ENCODE results near the gene DVL3.
A peak's percentile ranks its signal among the peaks of the same experiment; 100 is the strongest.
"Not testable (repeated sequence)": the region's sequence is repeated elsewhere in the genome, so short reads cannot be mapped to it uniquely, and the experiment has no call there.

Gene DVL3

DNA sequence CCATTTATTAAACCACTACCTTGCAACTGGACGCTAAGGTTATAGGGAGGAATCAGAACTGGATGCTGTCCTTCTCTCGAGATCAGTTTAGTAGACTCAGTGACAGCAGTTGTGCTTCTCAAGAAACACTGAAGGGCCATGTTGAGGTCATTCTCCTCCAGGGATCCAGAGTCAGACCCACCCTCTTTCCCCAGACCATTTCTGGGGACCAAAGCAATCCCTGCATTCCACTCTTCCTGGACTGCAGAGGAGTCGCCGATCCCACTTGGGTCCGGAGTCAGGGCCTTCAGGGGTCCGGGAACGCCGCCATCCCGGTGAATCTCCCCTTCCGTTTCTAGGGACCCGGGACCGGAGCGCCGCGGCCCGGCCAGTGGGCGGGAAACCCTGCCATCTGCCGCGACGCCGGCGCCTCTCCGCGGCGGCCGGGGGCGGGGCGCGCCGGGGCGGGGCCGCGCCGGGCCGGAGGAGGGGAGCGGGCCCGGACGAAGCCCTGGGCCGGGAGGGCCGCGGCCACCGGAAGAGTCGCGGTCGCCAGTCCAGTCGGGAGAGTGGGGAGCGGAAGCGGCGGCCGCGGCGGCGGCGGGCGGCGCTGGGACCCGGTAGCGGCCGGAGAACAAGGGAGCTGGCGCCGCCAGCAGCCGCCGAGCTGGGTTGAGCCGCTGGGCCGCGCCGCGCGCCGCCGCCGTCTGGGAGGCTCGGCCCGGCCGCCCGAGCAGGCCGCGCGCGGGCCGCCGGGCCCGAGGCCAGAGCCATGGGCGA lies at the start of gene DVL3:
TSS of gene DVL3 (plus strand) at position 493 of the 759 bp plus-strand sequence. CDS start at position 752, 259 bp downstream.
- peak; percentile 56 to 60 for DNase-seq

GRCh38 chr3:184110316-184110725 lies 44.9 kb upstream of the DVL3 start:
- no peak for DNase-seq

GRCh38 chr3:184116017-184116416 lies 39.2 kb upstream of the DVL3 start:
- no peak for DNase-seq

DNA sequence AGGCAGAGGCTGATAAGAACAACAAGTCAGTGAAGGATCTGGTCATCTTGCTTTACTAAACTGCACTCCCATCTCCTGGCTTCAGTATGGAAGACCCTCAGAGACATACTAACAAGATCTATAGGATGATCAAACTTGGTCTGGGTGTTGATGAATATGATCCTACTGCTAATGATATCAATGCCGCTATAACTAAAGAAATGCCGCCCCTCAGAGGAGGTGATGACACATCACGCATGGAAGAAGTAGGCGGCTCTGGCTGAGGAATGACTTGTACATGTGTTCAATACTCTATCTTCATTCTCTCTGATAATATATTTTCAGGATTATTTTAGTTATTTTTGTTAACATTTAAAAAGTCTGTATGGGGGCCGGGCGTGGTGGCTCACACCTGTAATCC lies 37.5 kb upstream of the DVL3 start:
- no peak for DNase-seq

DNA sequence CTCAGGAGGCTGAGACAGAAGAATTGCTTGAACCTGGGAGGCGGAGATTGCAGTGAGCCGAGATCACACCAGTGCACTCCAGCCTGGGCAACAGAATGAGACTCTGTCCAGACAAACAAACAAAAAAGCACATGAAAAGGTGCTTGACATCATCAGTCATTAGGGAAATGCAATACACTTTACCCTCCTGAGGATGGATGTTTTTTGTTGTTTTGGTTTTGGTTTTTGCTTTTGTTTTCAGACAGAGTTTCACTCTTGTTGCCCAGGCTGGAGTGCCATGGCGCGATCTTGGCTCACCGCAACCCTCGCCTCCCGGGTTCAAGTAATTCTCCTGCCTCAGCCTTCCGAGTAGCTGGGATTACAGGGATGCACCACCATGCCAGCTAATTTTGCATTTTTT lies 34.1 kb upstream of the DVL3 start:
- not testable (repeated sequence) for DNase-seq

GRCh38 chr3:184126006-184126405 lies 29.2 kb upstream of the DVL3 start:
- no peak for DNase-seq

- peak in 1 of 2 donors; percentile 10 for DNase-seq
These were observed 26.2 kb upstream of the DVL3 start for GRCh38 chr3:184129012-184129411.

- DNase-seq, result no peak
These were observed 22.2 kb upstream of the DVL3 start for GRCh38 chr3:184132945-184133344.

GRCh38 chr3:184133840-184134745 lies 21.1 kb upstream of the DVL3 start:
- peak; percentile 42 to 45 for DNase-seq

DNA sequence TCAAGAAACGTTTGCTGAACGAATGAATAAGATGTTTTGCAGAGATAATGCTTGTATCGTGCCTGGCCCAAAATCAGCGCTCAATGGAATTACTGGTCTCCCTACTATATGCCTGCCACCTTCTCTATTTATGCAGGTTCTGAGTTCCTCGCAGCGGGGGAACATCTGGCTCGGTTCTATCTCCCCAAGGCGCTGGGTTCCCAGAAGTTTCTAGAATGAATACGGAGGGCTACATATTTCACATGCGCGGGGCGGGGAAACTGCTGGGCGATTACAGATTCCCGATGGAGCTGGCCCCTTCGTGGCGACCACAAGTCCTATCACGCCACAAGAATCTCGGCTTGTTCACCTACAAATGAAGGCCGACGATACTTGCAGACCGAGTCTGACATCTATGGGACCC lies 20.4 kb upstream of the DVL3 start:
- DNase-seq, result peak in 1 of 2 donors; percentile 6

DNA sequence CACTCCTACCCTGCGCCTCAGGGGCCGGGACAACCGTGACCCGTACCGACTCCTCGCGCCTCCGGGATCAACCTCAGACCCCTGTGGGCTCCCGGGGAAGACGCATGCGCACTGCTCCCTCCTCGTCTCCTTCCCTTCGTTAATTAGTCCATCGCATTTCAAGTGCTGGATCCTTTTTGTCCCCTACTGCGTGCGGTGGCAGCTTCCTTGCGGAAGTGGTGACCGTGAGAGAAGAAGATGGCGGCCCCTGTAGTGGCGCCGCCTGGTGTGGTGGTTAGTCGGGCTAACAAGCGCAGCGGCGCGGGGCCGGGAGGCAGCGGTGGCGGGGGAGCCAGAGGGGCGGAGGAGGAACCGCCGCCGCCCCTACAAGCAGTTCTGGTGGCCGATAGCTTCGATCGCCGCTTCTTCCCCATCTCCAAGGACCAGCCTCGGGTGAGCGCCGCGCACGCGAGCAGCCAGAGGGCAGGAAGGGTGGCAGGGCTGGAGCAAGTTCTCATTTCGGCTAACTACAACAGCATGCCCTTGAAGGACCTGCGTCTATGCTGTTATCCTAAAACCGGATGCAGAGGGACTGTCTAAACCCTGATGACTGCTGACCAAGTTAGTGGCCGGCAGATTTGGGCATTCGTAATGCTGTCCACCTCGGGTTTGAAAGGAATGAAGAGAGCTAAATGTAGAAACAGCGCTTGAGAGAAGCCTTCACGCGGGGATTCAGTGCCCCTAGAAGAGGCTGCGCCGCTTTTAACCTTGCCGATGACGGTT lies 19.8 kb upstream of the DVL3 start, which contains the start of gene EIF2B5:
TSS of gene EIF2B5 (plus strand) at position 210 of the 762 bp plus-strand sequence. CDS start at position 238, 28 bp downstream.
- DNase-seq, result peak; percentile 90 to 91

DNA sequence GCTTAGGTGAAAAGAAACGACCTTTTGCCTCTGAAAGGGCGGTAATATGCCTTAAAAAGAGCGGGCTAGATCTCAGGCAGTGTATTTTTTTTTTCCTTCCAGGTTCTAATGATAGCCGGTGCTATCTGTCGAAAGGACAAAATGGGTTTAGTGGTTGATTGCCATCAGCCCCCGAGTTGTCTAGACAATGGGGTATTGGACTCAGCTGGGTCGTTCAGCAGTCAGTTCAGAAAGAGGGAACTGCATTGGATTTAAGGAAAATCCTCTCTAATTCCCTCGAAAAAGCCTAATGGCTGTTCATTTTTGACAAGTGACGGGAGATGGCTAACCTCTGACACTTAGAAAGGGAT lies 19.3 kb upstream of the DVL3 start:
- no peak for DNase-seq

- no peak for DNase-seq
These were observed 14.7 kb upstream of the DVL3 start for GRCh38 chr3:184140436-184140835.

DNA sequence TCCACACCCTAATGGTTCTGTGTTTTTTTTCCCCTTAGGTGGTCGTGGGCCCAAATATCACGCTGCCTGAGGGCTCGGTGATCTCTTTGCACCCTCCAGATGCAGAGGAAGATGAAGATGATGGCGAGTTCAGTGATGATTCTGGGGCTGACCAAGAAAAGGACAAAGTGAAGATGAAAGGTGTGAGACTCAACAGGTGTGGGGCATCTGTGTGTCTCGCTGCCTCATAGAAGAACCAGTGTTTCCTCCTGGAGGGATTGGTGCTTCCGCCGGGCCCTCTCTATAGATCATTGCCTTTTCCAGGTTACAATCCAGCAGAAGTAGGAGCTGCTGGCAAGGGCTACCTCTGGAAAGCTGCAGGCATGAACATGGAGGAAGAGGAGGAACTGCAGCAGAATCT lies 13.0 kb upstream of the DVL3 start:
- no peak for DNase-seq

DNA sequence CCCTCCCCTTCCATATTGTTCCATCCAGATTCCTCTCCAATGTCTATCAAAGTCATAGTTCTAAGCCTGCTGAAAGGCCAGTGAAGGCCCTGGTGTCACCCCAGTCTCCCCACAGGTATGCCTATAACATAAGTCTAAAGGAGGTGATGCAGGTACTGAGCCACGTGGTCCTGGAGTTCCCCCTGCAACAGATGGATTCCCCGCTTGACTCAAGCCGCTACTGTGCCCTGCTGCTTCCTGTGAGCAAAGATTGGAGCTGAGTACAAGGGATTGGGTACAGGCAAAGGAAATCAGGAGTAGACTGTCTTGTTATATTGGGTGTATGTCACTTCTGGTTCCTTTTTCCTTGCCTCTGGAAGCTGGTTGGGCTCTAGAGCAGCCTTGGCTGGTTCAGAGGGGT lies 11.8 kb upstream of the DVL3 start:
- DNase-seq, result no peak

GRCh38 chr3:184144505-184144904 lies 10.7 kb upstream of the DVL3 start:
- no peak for DNase-seq

- DNase-seq, result peak; percentile 25 to 44
These were observed 10.1 kb upstream of the DVL3 start for GRCh38 chr3:184145111-184145524.

- DNase-seq, result no peak
These were observed 9.4 kb upstream of the DVL3 start for GRCh38 chr3:184145751-184146270.

GRCh38 chr3:184148076-184148475 lies 7.1 kb upstream of the DVL3 start:
- no peak for DNase-seq

DNA sequence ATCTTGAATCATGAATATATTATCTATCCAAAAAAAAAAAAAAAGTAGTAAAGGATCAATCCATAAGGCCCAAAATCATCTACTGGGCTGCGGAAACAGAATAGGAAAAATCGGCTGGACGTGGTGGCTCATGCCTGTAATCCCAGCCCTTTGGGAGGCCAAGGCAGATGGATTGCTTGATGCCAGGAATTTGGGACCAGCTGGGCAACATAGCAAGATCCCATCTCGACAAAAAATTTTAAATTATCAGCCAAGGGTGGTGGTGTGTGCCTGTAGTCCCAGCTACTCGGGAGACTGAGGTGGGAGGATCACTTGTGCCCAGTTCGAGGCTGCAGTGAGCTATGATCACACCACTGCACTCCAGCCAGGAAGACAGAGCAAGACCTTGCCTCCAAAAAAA lies 6.1 kb upstream of the DVL3 start:
- DNase-seq, result no peak

DNA sequence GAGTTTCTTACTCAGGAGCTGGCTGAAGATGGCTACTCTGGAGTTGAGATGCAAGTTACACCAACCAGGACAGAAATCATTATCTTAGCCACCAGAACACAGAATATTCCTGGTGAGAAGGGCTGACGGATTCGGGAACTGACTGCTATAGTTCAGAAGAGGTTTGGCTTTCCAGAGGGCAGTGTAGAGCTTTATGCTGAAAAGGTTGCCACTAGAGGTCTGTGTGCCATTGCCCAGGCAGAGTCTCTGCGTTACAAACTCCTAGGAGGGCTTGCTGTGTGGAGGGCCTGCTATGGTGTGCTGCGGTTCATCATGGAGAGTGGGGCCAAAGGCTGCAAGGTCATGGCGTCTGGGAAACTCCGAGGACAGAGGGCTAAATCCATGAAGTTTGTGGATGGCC lies 5.4 kb upstream of the DVL3 start:
- DNase-seq, result not testable (repeated sequence)

DNA sequence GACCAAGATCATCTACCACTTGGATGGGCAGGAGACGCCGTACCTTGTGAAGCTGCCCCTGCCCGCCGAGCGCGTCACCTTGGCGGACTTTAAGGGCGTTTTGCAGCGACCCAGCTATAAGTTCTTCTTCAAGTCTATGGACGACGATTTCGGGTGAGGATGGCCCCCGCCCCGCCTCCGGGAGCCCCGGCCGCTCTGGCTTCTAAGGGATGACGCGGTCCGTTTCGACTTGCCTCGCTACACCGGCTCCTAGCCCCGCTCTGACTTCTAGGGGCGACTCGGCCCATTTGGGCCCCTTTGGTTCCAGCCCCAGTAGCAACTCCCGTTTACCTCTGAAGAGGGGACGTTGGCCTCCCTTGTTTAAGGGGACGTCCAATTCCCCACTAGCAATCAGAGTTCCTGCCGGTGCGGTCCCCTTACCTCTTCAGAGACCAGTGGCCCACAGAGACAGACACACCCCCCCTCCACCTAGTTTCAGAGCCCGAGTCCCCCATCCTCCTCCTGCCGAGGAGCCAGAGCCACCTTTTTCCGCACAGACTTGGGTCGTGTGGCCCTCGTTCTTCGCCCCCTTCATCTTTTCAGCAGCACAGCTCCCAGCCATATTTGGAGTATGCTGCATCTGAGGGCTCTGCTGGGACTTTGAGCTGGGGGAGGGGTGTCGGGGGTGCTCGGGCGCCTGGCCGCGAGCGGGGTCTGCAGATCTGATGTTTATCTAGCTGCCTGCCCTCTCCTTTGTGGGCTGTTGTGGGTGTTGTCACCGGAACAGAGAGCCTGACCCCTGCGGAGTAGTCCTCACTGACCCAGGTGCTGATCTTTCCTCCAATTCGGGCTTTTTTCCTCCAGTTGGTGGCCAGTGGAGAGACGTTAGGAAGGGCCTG lies 706 bp downstream of the DVL3 start:
- DNase-seq, result peak; percentile 30 to 38
